Effector CD8-positive, alpha-beta T cell (primary cell): Measurements from ENCODE around the gene ACSM5.

Source experiments
- DNase-seq: peaks from one replicate; lab custom pipeline; 2025; lab: John Stamatoyannopoulos, UW
- total RNA-seq, 4 experiments: gene quantifications; one replicate each; lab custom pipeline; 2026; lab: John Stamatoyannopoulos, UW

The ACSM5 gene, protein sequence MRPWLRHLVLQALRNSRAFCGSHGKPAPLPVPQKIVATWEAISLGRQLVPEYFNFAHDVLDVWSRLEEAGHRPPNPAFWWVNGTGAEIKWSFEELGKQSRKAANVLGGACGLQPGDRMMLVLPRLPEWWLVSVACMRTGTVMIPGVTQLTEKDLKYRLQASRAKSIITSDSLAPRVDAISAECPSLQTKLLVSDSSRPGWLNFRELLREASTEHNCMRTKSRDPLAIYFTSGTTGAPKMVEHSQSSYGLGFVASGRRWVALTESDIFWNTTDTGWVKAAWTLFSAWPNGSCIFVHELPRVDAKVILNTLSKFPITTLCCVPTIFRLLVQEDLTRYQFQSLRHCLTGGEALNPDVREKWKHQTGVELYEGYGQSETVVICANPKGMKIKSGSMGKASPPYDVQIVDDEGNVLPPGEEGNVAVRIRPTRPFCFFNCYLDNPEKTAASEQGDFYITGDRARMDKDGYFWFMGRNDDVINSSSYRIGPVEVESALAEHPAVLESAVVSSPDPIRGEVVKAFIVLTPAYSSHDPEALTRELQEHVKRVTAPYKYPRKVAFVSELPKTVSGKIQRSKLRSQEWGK
- 0 to 0.24 (median 0) reads per million in 4 experiments for total RNA-seq

DNA sequence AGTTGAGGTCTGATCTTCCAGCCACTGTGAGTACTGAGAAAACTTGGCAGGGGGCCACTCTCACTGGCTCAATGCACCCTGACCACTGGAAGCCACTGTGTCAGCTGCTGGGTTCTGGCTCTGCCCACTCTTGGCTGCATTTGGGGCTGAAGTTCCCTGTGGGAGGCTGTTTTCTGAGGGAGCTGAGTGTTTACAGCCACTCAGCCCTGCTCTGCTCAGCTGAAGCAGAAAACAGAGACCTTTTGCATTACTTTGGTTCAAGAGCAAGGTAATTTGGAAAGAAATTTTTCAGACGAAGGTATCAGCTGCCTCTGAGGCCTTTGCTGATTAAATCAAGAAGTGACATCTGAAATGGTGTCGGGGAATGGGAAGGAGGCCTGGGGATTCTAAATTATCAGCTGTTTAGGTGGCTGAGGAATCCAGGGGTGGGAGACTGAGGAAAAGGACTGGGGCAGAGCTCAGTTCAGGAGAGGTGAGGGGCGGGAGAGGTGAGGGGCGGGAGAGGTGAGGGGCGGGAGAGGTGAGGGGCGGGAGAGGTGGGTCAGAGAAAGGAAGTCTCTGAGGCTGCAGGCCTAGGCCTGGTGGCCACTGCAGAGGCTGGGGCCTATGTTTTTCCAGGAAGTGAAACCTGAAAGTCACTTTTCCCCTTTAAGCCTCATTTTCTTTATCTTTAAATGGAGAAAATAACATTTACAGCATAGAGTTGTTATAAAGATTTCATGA, at the start of gene ACSM5:
Gene ACSM5 (plus strand): TSS at position 137 of the 723 bp plus-strand sequence. CDS start 1,951 bp downstream, outside the sequence.
- no peak for DNase-seq

DNA sequence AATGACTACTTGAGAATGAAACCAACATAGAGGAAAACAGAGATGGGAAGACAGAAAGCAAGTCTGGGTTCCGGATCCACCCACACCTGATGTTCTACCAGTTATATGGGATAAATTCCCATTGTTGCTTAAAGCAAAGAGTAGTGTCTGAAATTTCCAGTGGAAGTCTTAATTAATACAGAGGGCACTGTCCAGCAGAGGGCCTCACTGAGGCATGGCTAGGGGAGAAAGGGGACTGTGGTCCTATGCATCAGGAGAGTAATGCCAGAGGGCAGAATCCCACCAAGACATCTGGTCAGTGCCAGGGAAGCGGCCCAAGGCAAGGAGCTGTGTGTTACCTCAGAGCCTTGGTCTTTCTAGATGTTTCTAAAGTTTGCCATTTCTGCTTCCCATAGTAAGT, 49.3 kb upstream of the ACSM5 start:
- DNase-seq, result no peak

DNA sequence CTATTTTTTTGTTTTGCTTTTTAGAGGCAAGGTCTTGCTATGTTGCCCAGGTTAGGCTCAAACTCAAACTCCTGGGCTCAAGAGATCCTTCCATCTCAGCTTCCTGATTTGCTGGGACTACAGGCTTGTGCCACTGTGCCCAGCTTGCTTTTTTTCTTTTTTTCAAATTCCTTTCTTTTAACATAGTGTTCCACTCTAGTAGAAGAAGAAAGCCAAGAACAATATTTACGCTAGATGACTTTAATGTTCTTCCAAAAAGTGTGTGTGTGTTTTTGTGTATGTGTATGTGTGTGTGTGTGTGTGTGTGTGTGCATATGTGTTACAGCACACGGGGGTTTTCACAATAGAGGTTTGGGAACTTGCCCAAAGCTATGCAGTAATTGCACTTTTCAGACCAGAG, 46.1 kb upstream of the ACSM5 start:
- DNase-seq, result no peak

DNA sequence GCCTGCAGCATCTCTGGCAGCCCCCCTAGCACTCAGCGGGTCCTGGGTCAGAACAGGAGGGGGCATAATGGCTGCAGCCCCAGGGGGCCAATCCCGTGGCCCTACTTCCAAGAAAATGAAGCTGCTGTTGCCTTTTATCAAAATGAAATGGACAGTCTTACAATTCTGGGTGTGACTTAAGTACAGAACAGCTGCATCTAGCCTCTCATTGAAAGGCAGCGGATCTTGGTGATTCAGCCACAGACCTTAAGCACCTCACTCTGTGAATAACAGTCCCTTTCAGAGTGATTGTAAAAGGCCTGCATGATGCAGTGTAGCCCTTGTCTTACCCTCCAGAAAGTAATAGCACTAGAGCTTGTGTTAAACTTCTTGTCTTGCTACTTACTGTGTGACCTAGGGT, 45.3 kb upstream of the ACSM5 start:
- DNase-seq, result no peak

DNA sequence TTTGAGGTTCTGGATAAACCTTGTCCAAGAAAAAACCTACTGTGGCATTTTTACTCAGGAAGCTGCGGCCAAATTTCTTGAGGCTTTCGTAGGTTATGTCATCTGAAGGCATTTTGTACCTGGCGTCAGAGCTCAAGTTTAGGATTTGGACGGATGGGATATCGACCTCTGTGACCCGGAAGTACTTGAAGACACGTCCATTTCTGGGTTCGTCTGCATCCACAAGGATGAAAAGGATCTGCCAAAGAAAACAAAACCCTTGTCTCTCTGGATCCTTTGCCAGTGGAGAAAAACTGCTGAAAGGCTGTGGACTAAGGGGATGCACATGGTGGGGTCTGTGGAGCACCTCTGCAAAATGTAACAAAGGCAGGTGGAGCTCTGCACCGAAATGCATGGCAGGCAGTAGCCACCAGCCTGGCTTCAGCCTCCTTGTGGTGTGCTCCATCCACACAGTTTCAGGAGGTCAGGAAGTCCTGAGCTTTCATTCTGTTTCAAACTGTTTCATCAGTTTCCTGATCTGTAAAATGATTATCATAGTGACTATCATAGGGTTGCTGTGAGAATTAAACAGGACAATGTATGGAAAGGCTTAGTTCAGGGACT, 39.8 kb upstream of the ACSM5 start:
- no peak for DNase-seq

DNA sequence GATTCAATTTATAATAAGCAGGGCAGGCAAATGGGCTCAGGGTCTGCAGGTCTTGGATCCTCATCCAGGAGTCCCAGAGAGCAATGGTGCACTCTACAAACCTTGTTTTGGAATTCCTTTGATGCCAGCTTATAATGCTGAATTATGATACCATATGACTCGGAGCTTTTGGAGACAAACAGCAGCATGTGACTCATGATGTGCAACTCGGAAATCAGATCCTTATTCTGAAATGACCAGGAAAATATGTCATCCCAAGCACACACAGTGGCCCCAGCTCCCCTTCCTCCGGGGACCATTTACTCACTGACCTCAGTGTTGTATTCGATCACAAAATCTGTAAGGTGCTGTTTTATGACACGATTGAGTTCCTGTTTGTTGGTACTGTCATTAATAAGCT, 36.6 kb upstream of the ACSM5 start:
- no peak for DNase-seq

DNA sequence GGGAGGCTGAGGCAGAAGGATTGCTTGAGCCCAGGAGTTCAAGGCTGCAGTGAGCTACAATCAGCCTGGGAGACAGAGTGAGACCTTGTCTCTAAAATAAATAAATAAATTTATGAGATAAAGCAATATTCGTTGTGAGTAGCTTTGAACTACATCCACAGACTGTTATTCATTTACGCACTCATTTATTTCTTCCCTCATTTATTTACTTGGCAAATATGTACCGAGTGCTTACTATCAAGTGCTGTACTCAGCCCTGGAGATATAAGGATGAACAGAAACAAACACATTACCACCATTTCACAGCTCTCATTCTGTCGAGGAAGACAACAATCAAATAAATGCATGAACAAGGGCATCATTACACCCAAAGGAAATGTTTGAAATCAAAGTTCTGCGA, 32.2 kb upstream of the ACSM5 start:
- no peak for DNase-seq

DNA sequence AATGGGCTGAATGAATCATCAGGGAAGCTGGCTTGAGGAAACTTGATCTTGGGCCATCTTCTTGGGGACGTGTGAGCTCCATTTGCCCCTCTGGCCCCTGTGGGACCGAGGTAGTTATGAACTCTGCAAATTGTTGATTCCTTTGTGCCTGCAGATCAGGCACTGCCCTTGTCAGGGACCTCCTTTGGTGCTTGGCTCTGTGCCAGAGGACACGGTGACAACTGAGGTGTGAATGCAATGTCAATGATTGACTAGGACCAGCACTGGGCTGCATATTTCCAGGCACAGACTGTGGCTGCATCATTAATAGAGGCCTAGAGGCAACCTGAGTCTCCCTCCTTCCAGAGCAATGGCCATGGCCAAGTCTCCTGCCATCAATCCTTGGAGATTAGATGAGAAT, 28.6 kb upstream of the ACSM5 start:
- DNase-seq, result no peak

DNA sequence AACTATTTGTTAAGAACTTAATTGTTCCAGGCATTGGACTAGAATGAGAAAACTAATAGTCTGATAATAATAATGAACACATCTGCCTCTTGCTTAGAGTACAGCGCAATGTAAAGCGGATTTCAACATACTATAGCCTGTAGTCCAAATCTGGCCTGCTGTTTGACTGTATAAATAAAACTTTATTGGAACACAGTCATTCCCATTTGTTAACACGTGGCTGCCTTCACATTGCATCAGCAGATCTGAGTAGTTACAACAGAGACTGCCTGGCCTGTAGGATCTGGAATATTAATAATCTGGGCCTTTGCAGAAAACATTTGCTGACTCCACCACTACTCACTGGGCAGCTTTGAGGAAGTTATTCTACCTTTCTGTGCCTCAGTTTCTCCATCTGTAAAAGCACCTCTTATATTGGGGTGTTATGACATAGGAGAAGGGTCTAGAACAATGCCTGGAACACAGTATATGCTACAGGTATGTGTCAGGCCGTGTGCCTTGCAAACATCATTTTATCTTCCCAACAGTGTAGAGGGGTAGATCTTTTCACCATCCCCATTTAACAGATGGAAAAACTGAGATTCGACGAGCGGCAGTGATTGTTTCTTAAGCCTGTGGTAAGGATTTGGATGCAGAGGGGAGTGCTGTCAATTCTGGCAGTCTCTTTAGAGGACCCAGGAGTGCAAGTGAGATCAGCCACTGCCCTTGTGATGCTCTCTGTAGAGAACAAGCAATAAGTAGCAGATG, 27.0 kb upstream of the ACSM5 start:
- DNase-seq, result no peak

DNA sequence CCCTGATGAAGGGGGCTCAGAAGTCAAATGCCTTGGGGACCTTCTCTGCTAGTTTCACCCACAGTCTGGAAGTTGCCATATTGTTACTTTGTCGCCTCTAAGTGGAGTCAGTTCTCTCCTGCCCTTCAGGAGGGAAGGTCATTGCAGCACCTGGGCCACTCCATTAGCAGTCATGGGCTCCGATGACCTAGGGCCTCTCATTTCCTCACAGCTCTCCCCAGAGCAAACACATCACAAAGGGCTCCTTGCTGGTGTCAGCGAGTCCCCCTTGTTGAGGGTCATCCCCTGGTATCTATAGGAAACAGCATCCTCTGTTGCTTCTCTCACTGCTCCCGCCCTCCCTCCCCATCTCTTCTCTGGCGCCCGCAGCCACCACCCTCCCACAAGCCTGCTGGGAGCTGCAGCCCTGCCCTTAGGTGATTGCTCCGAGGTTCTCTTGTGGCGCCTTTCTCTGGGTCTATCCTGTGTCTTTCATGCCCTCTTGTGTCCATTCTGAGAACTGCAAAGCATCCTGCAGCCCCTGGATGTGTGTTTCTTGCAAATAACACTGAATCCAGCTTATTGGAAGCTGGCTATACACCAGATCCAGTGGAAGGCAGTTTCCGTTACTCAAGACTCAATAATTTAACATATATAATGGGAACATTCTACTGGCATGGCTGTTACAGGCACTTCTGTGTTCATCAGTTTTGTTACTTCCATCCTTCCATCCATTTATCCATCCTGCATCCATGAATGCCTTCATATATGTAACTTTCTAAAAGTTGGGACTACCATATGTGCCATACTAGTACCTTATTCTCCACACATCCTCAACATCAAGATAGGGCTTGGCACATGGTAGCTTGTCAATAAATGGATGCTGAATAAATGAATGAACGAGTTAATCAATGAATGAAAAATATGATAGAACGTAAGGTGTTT, 26.0 kb upstream of the ACSM5 start:
- DNase-seq, result peak; percentile 5

DNA sequence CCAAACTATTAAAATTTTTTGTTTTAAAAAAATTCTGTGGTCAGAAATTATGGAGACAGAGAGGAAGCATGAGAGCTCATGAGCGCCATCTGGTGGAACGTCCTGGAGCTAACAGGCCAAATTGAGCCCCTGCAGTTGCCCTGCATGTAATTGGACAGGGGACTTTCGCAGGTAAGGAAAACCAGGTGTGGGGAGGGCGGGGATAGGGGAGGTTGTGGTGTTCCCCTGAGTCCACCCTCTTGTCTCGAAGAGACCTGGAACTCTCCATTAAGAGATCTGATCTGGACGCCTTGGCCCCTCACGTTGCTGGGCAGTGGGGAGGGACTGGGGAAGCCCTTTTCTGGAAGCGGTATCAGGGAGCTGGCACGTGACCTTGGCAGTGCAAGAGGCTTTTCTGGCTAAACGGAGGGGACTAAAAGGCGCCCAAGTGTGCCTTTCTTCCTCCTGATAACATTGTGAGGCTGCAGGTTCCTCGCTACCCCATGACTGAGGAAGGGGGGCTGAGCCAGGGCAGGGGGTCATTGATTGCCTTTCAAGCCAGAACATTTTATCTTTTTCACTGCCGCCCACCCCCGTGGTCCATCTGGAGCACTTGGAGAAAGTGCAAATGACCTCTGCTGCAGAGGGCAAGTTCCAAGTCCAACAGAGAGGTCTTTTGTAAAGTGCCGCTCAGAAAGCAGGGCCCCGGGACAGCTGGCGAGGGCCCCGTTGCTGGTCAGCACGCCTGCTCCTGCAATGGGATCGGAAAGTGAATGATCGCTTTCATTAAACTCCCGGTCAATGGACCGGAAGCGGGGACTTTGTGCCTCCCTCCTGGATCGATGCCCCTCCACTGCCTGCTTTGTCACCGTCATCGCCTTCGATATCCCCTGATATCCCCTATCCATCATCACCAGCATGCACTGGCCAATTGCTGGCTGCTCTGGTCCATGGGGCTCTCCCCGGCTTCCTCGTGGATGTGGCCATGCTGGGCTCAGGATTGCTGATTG, 23.2 kb upstream of the ACSM5 start:
- peak; percentile 11 for DNase-seq

DNA sequence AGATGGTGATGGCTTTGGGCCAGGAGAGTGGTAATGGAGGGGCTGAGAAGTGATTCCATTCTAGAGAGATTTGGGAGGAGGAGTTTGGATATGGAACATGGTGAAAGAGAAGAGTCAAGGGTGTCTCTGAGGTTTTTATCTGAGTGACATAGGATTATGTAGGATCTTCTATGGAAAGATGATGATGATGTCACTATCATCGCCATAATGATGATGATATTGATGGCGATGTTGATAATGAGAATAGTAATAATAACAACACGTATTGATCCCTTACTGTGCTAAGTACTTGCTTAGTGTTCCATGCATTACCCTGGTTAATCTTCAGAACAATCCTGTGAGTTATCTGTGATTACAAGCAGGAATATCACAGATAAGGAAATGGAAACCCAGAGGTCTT, 21.4 kb upstream of the ACSM5 start:
- no peak for DNase-seq

DNA sequence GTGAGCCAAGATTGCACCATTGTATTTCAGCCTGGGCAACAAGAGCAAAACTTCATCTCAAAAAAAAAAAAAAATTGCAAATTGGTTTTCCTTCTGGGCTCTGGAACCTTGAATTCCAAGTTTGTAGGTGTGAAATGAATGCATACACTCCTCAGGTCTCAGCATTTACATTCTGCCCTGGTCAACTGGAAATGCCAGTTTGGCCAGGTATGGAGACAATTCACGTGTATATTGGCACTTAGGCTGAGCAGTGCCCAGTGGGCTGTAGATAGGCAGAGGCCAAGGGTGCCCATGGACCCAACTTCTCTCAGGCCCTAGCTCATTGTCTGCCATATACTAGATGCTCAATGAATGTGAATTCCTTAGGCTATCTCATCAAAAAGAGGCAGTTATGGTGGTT, 20.5 kb upstream of the ACSM5 start:
- DNase-seq, result no peak

DNA sequence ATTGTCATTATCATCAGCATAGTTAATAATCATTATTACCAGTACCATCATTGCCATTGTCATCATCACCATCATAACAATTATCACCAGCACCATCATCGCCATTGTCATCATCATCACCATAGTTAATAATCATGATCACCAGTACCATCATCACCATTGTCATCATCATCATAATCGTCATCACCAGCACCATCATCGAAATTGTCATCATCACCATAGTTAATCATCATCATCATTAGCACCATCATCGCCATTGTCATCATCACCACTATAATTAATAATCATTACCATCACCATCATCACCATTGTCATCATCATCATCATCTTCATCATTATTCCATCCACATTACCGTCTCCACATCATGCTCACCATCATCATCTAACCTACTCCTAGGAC, 18.3 kb upstream of the ACSM5 start:
- DNase-seq, result no peak

DNA sequence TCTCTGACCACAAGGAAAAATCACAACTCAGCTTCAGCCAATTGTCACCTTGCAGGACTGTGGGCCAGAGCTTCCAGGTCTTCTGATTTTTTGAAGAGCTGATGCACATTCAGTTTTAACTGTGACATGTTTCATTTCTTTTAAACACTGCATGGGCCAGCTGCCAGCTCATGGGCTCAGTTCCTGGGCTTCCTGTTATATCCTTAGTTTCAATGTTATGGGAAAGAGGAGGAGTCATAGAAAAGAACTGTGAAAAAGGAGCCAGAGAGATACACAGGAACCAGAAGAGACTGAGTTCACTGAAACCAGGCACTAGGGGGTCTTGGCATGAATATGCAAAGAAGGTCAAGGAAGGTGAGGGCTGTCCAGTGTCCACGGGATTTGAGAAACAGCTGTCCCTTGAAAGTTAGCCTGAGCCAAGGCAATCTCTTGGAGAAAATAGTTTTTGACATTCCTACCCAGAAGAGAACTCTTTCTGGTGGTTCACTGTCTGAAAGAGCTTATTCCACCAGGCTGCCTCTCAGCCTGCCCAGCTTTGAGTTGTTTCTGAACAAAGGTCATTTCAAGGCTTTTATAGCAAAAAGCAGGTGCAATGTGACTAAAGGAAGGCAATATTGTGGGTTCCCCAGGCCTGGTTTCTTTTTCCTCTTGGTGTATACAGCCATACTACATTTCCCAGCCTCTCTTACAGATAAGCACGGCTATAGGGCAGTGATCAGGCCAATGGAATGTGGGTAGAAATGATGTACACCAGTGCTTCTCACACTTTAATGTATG, 15.3 kb upstream of the ACSM5 start:
- no peak for DNase-seq

DNA sequence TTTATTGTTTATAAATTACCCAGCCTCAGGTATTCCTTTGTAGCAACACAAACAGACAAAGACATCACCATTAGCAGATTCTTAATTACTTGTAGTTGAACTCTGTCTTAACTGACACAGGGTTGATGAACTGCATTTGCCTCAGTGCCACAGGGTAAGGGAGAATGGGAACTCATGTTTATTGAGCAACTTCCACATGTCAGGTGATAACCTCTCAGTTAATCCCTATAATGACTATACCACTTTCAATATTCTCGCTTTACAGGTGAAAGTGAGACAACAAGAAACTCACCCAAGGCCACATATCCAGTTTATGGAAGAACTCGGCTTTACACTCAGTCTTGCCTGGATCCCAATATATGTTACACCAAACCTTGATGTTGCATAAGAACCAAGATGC, 13.4 kb upstream of the ACSM5 start:
- DNase-seq, result no peak

DNA sequence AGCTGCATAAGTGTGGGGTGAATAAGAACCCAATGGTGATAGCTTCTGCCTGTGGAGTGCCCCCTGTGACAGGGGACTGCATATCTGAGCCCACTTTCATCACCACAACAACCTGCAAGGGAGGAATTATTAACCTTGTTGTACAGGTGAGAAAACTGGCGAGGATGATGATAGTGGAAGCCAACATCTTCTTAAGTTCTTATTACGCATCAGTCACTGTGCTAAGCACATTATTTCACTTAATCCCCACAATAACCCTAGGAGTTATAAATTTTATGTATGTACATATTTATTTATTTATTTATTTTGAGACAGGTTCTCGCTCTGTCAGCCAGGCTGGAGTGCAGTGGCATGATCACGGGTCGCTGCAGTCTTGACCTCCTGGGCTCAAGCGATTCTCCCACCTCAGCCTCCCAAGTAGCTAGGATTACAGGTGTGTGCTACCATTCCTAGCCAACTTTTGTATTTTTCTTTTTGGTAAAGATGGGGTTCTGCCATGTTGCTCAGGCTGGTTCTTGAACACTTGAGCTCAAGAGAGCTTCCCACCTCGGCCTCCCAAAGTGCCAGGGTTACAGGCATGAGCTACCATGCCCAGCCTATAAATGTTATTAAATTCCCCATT, 12.4 kb upstream of the ACSM5 start:
- no peak for DNase-seq

DNA sequence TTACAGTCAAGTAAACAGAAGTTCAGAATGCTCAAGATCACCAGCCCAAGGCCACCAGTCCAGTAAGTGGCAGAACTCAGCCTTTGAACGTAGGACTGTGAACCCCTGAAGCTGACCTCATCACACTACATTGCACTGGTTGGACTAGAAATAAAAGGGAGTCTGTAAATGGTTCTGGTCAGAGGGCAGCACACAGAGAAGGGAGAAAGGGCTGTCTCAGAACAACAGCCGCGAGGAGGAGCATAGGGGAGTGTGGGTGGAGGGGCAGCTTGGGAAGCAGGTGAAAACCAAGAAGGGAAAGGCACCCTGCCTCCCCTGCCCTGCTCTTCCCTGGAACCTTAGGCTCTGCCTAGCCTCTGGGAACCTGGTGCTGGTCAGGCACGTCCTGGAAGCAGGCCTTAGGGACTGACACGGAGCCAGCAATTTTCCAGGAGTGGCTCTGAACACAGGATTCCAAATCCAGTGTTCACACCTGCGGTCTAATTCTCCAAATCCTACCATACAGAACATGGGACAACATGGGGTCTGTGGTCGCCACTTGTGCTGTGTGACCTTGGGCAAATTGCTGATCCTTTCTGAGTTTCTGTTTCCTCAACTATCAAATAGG, 11.8 kb upstream of the ACSM5 start:
- no peak for DNase-seq
